Activated T-helper 9 cell treated with anti-CD3 and anti-CD28 coated beads, Interleukin-2, amount 50 U/mL, for 16 hours (primary cell): ENCODE results near the gene IRF2.

Experiments
- DNase-seq: peaks from one replicate; pipeline ENCODE4 v3.0.0-alpha.2; 2020; ENCODE audit warnings: low read depth

The IRF2 gene

GRCh38 chr4:184450743-184451535 is 23.4 kb downstream of the IRF2 start:
- DNase-seq: no peak

- no peak for DNase-seq
These were observed 24.3 kb downstream of the IRF2 start for GRCh38 chr4:184450045-184450444.

- DNase-seq: no peak
These were observed 25.5 kb downstream of the IRF2 start for GRCh38 chr4:184448821-184449220.

- DNase-seq: no peak
These were observed 26.2 kb downstream of the IRF2 start for GRCh38 chr4:184448141-184448540.

GRCh38 chr4:184447664-184448063 is 26.7 kb downstream of the IRF2 start:
- DNase-seq: no peak

- no peak for DNase-seq
These were observed 28.2 kb downstream of the IRF2 start for GRCh38 chr4:184446132-184446658.

- no peak for DNase-seq
These were observed 29.4 kb downstream of the IRF2 start for GRCh38 chr4:184444953-184445309.

GRCh38 chr4:184444215-184444952 is 30.0 kb downstream of the IRF2 start:
- DNase-seq: no peak

GRCh38 chr4:184443318-184443717 is 31.0 kb downstream of the IRF2 start:
- DNase-seq: no peak

- no peak for DNase-seq
These were observed 32.1 kb downstream of the IRF2 start for GRCh38 chr4:184442314-184442635.

GRCh38 chr4:184441461-184442313 is 32.7 kb downstream of the IRF2 start:
- no peak for DNase-seq

GRCh38 chr4:184440595-184441358 is 33.6 kb downstream of the IRF2 start:
- DNase-seq: no peak

GRCh38 chr4:184439856-184440594 is 34.3 kb downstream of the IRF2 start:
- DNase-seq: no peak

GRCh38 chr4:184439386-184439785 is 35.0 kb downstream of the IRF2 start:
- no peak for DNase-seq

- no peak for DNase-seq
These were observed 36.0 kb downstream of the IRF2 start for GRCh38 chr4:184438375-184438774.

GRCh38 chr4:184437565-184438265 is 36.6 kb downstream of the IRF2 start:
- no peak for DNase-seq

- no peak for DNase-seq
These were observed 39.8 kb downstream of the IRF2 start for GRCh38 chr4:184434501-184435066.

GRCh38 chr4:184434021-184434420 is 40.3 kb downstream of the IRF2 start:
- DNase-seq: no peak

- DNase-seq: no peak
These were observed 41.0 kb downstream of the IRF2 start for GRCh38 chr4:184433258-184433892.
